ENCODE results near the gene SPACA4.

DNA sequence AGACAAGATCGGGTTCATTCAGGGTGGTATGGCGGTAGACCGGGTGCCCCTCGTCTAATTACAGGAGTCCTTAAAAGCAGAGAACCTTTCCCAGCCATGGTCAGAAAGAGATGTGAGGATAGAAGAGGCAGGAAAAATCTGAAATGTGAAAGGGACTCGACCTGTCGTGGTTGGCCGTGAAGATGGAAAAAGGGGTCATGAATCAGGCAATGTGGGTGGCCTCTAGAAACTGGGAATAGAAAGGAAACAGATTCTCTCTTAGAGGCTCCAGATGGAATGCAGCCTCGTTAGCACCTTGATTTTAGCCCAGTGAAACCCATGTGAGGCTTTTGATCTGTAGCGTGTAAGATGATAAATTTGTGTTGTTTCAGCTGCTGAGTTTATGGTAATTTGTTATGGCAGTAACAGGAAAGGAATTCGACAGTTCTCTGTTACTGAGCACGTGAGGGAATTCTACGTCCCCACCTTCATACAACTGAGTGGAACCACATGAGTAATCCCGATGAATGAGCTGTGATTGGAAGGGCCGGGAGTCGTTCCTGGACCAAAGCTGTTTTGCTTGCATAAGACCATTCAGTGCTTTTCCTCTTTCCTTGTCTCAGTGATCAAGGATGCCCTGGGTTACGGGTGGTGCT, 50.4 kb downstream of the SPACA4 start:
- TF ChIP-seq, protein P1, sequence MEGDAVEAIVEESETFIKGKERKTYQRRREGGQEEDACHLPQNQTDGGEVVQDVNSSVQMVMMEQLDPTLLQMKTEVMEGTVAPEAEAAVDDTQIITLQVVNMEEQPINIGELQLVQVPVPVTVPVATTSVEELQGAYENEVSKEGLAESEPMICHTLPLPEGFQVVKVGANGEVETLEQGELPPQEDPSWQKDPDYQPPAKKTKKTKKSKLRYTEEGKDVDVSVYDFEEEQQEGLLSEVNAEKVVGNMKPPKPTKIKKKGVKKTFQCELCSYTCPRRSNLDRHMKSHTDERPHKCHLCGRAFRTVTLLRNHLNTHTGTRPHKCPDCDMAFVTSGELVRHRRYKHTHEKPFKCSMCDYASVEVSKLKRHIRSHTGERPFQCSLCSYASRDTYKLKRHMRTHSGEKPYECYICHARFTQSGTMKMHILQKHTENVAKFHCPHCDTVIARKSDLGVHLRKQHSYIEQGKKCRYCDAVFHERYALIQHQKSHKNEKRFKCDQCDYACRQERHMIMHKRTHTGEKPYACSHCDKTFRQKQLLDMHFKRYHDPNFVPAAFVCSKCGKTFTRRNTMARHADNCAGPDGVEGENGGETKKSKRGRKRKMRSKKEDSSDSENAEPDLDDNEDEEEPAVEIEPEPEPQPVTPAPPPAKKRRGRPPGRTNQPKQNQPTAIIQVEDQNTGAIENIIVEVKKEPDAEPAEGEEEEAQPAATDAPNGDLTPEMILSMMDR (IDR thresholded peaks at IDR 0.05), result no peak
- TF ChIP-seq, protein P2, sequence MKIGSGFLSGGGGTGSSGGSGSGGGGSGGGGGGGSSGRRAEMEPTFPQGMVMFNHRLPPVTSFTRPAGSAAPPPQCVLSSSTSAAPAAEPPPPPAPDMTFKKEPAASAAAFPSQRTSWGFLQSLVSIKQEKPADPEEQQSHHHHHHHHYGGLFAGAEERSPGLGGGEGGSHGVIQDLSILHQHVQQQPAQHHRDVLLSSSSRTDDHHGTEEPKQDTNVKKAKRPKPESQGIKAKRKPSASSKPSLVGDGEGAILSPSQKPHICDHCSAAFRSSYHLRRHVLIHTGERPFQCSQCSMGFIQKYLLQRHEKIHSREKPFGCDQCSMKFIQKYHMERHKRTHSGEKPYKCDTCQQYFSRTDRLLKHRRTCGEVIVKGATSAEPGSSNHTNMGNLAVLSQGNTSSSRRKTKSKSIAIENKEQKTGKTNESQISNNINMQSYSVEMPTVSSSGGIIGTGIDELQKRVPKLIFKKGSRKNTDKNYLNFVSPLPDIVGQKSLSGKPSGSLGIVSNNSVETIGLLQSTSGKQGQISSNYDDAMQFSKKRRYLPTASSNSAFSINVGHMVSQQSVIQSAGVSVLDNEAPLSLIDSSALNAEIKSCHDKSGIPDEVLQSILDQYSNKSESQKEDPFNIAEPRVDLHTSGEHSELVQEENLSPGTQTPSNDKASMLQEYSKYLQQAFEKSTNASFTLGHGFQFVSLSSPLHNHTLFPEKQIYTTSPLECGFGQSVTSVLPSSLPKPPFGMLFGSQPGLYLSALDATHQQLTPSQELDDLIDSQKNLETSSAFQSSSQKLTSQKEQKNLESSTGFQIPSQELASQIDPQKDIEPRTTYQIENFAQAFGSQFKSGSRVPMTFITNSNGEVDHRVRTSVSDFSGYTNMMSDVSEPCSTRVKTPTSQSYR (CRISPR knock-in tag; IDR thresholded peaks at IDR 0.05), result no peak
- TF ChIP-seq, protein P3, sequence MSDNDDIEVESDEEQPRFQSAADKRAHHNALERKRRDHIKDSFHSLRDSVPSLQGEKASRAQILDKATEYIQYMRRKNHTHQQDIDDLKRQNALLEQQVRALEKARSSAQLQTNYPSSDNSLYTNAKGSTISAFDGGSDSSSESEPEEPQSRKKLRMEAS (CRISPR knock-in tag; IDR thresholded peaks at IDR 0.05), result no peak
- TF ChIP-seq ZNF232 (CRISPR knock-in tag; IDR thresholded peaks at IDR 0.05) (no peak), IRF2 (CRISPR knock-in tag; IDR thresholded peaks at IDR 0.05; ENCODE audit: borderline replicate concordance, low read depth) (no peak), NR2C2 (CRISPR knock-in tag; IDR thresholded peaks at IDR 0.05) (no peak), GTF2I (CRISPR knock-in tag; conservative IDR thresholded peaks at IDR 0.05) (no peak), RORB (CRISPR knock-in tag; IDR thresholded peaks at IDR 0.05) (no peak)
- TF ChIP-seq, protein P4, sequence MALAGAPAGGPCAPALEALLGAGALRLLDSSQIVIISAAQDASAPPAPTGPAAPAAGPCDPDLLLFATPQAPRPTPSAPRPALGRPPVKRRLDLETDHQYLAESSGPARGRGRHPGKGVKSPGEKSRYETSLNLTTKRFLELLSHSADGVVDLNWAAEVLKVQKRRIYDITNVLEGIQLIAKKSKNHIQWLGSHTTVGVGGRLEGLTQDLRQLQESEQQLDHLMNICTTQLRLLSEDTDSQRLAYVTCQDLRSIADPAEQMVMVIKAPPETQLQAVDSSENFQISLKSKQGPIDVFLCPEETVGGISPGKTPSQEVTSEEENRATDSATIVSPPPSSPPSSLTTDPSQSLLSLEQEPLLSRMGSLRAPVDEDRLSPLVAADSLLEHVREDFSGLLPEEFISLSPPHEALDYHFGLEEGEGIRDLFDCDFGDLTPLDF (CRISPR knock-in tag; IDR thresholded peaks at IDR 0.05), result no peak
